Osteoblast (primary cell): ENCODE measurements around the gene PCGF1. TPM values are rescaled to one million over a fixed set of nuclear protein-coding genes. Genes with fewer than 3 reads are reported as not detected.
A peak's percentile ranks its signal among the peaks of the same experiment; 100 is the strongest.

Experiments
- DNase-seq: peaks from one replicate; pipeline ENCODE4 v3.0.0; 2011; ENCODE audit warnings: low spot score, mixed read lengths; ENCODE audit not compliant: insufficient read length; ENCODE audit errors: missing footprints
- H2AFZ ChIP-seq: 2 replicates; pipeline ENCODE4 v1.6.0; 2011; ENCODE audit warnings: mild to moderate bottlenecking, low read length
- H3K27ac ChIP-seq: 2 replicates; pipeline ENCODE4 v1.5.1; 2011; ENCODE audit warnings: mild to moderate bottlenecking, low read depth, low read length, moderate library complexity
- H3K27me3 ChIP-seq: 2 replicates; pipeline ENCODE4 v1.6.0; 2012; ENCODE audit warnings: mild to moderate bottlenecking, control low read depth, inconsistent platforms, low read length, moderate library complexity; ENCODE audit not compliant: insufficient read depth
- H3K36me3 ChIP-seq: 2 replicates; pipeline ENCODE4 v1.5.1; 2011; ENCODE audit warnings: mild to moderate bottlenecking, low read length, control low read depth, moderate library complexity; ENCODE audit not compliant: insufficient read depth
- H3K4me1 ChIP-seq: 2 replicates; pipeline ENCODE4 v1.5.1; 2011; ENCODE audit warnings: mild to moderate bottlenecking, low read length, control low read depth, moderate library complexity; ENCODE audit not compliant: insufficient read depth
- H3K4me2 ChIP-seq: 2 replicates; pipeline ENCODE4 v1.6.0; 2011; ENCODE audit warnings: mild to moderate bottlenecking, low read length; ENCODE audit not compliant: insufficient read depth
- H3K4me3 ChIP-seq: fragments of 200-600 bp; sonication (generic); 3 replicates; pipeline ENCODE4 v1.5.1; 2012; ENCODE audit warnings: mild to moderate bottlenecking, low read length, inconsistent platforms; ENCODE audit not compliant: insufficient read depth
- H3K79me2 ChIP-seq: 2 replicates; pipeline ENCODE4 v1.6.0; 2012; ENCODE audit warnings: mild to moderate bottlenecking, low read length, control low read depth, inconsistent platforms; ENCODE audit not compliant: insufficient read depth
- H3K9me3 ChIP-seq: 2 replicates; pipeline ENCODE4 v1.5.1; 2011; ENCODE audit warnings: low read depth, low read length, control low read depth
- H4K20me1 ChIP-seq: 2 replicates; pipeline ENCODE4 v1.6.0; 2012; ENCODE audit warnings: mild to moderate bottlenecking, low read length, control low read depth; ENCODE audit not compliant: insufficient read depth
- total RNA-seq: library from RNA; depleted of rRNA; stranded (reverse); fragments of >200 nt; gene quantifications from 2 replicates; pipeline ENCODE4 v1.2.3, GENCODE V29; 2012
- TF ChIP-seq, protein P1 (sequence below): IDR thresholded peaks from 2 replicates; pipeline ENCODE4 v1.5.1; 2011; ENCODE audit warnings: mild to moderate bottlenecking, low read depth, low read length, moderate library complexity; ENCODE audit errors: extremely low read depth

PCGF1 gene
- total RNA-seq, 1 donor, result 22.4 TPM

DNA sequence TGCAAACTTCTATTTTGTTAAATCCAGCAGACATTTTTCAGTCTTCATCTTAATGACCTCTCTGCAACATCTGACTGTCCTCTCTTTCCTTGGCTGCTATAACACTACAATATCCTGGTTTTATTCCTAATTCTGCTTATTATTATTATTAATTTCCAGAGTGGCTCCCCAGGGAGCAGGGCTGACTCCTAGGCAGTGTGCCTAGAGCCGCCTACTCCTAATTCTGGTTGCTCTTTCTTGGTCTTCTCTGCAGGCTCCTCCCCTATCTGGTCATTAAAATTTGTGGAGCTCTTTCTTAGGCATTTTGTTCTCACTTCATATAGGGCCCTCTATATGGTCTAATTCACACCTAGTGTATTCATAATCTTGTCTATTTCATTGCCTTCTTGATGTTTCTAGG, 35.5 kb upstream of the PCGF1 start:
- Histone ChIP-seq H3K4me3 (no peak overlapping the region), H3K36me3 (peaks cover 56% of the 10 kb centered on the region), H2AFZ (no peak overlapping the region), H3K4me2 (no peak overlapping the region), H3K27me3 (no peaks in the 10 kb centered on the region), H3K79me2 (peaks cover 35% of the 10 kb centered on the region), H3K9me3 (no peaks in the 10 kb centered on the region), H3K4me1 (peaks cover 5% of the 10 kb centered on the region), H3K27ac (no peak overlapping the region), H4K20me1 (no peaks in the 10 kb centered on the region)
- DNase-seq, result peak; percentile 66
- TF ChIP-seq, protein P1, sequence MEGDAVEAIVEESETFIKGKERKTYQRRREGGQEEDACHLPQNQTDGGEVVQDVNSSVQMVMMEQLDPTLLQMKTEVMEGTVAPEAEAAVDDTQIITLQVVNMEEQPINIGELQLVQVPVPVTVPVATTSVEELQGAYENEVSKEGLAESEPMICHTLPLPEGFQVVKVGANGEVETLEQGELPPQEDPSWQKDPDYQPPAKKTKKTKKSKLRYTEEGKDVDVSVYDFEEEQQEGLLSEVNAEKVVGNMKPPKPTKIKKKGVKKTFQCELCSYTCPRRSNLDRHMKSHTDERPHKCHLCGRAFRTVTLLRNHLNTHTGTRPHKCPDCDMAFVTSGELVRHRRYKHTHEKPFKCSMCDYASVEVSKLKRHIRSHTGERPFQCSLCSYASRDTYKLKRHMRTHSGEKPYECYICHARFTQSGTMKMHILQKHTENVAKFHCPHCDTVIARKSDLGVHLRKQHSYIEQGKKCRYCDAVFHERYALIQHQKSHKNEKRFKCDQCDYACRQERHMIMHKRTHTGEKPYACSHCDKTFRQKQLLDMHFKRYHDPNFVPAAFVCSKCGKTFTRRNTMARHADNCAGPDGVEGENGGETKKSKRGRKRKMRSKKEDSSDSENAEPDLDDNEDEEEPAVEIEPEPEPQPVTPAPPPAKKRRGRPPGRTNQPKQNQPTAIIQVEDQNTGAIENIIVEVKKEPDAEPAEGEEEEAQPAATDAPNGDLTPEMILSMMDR, result no peak

DNA sequence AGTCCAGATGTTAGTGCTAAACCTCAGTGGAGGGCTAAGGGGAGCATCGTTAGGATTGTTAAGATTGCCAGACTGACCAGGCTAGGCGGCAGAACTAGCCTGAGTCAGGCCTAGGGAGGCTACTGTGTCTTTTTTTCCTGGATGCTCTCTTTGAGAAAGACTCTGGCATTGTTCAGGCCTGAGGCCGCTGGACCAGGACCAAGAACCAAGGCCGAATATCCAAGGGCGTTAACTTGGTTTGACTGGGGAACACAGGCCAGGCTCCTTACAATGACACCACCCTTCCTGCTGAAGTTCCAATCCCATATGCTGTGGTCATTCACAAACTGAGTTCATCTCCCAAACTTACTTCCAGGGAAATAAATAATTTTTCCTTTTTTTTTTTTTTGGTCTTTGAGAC, 32.8 kb upstream of the PCGF1 start:
- Histone ChIP-seq H3K9me3 (no peaks in the 10 kb centered on the region), H3K4me2 (no peak overlapping the region), H3K27me3 (no peaks in the 10 kb centered on the region), H3K36me3 (peaks cover 62% of the 10 kb centered on the region), H3K79me2 (peaks cover 23% of the 10 kb centered on the region), H2AFZ (no peak overlapping the region), H3K4me1 (peaks cover 5% of the 10 kb centered on the region), H3K27ac (no peak overlapping the region), H4K20me1 (no peaks in the 10 kb centered on the region), H3K4me3 (no peak overlapping the region)
- TF ChIP-seq, protein P1, result no peak
- peak; percentile 65 for DNase-seq

DNA sequence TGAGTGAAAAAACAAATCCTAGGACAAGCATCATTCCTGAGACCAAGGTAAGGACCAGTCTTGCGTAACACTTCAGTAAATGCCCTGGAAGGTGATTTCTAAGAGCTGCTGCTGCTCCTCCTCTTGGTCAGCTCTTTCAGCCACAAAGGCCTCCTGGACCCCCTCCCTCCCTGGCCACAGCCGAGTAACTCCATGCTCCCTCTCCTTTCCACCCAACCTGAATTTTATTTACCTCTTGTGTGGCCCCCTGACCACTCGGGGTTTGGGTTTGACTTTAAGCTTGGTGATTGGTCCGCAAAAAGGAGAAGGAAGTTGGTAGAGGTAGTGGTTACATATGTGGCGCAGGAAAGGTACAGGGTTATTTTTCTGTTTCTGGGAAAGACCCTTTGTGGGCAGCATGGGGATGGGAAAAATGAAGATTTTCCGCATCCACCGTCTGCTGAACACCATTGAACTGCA, 31.4 kb upstream of the PCGF1 start:
- Histone ChIP-seq H3K36me3 (peaks cover 65% of the 10 kb centered on the region), H3K4me2 (no peak overlapping the region), H3K9me3 (no peaks in the 10 kb centered on the region), H4K20me1 (no peaks in the 10 kb centered on the region), H3K27me3 (no peaks in the 10 kb centered on the region), H3K4me3 (no peak overlapping the region), H2AFZ (no peak overlapping the region), H3K4me1 (peaks cover 5% of the 10 kb centered on the region), H3K27ac (no peak overlapping the region), H3K79me2 (peaks cover 15% of the 10 kb centered on the region)
- DNase-seq, result peak; percentile 55
- TF ChIP-seq, protein P1, result no peak

DNA sequence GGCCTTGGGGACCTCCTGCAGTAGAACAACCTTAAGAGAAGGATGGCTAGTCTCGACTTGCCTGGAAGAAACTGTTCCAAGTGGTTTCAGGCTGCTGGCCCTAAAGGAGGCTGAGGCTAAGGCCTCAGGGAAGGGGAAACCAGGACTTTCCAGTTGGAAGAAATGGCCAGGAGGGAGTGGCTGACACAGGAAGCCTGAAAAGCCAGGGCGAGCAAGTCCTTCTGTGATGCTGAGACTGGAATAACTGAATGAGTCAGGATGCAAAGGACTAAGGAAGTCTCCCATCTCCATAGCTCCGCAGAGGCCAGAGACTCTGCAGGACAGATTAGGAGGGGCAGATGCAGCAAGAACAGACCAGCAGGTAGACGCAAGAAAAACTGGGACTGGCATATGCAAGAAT, 29.6 kb upstream of the PCGF1 start:
- TF ChIP-seq, protein P1, result no peak
- Histone ChIP-seq H3K27ac (peak overlapping the region; percentile 10), H3K36me3 (peaks cover 75% of the 10 kb centered on the region), H4K20me1 (no peaks in the 10 kb centered on the region), H3K79me2 (peaks cover 10% of the 10 kb centered on the region), H3K4me3 (no peak overlapping the region), H3K4me1 (no peaks in the 10 kb centered on the region), H3K4me2 (no peak overlapping the region), H3K9me3 (no peaks in the 10 kb centered on the region), H2AFZ (no peak overlapping the region), H3K27me3 (no peaks in the 10 kb centered on the region)
- DNase-seq, result peak; percentile 80
